Measurements from ENCODE around the gene CTNNA2. TPM values are rescaled to one million over a fixed set of nuclear protein-coding genes. Genes with fewer than 3 reads are reported as not detected.

CTNNA2 gene
- polyA plus RNA-seq, 4 donors, result 0.27 to 2.8 (median 1.3) TPM; not detected in 1

GRCh38 chr2:80324525-80324924 lies 811.7 kb downstream of the CTNNA2 start:
- Histone ChIP-seq H3K36me3 (ENCODE audit: control insufficient read depth in 3 of 3, insufficient read depth in 2 of 3, low read depth in 1 of 3, low read length in 3 of 3) (no peaks in the 10 kb centered on the region), H3K27ac (ENCODE audit: low read depth in 1 of 3, low read length in 2 of 3) (no peak overlapping the region), H3K9me3 (ENCODE audit: control insufficient read depth in 2 of 2, insufficient read depth in 1 of 2, low read depth in 1 of 2, low read length in 1 of 2) (no peaks in the 10 kb centered on the region), H3K4me3 (ENCODE audit: low read depth in 1 of 3, low read length in 3 of 3) (no peak overlapping the region), H3K27me3 (ENCODE audit: control insufficient read depth in 3 of 3, insufficient read depth in 3 of 3, low read length in 3 of 3) (peaks cover 4 to 33% (median 6%) of the 10 kb centered on the region in 3 donors), H3K4me1 (ENCODE audit: control insufficient read depth in 3 of 3, insufficient read depth in 2 of 3, low read depth in 1 of 3, low read length in 2 of 3) (no peaks in the 10 kb centered on the region)
- FAIRE-seq, result no peak
- 40 to 66% (median 45%) methylated on average over 3 of the region's 3 CpGs for WGBS, 3 donors
- DNase-seq, result no peak

GRCh38 chr2:80326214-80326613 lies 813.4 kb downstream of the CTNNA2 start:
- Histone ChIP-seq H3K4me1 (ENCODE audit: control insufficient read depth in 3 of 3, insufficient read depth in 2 of 3, low read depth in 1 of 3, low read length in 2 of 3) (no peaks in the 10 kb centered on the region), H3K27ac (ENCODE audit: low read depth in 1 of 3, low read length in 2 of 3) (no peak overlapping the region), H3K9me3 (ENCODE audit: control insufficient read depth in 2 of 2, insufficient read depth in 1 of 2, low read depth in 1 of 2, low read length in 1 of 2) (no peaks in the 10 kb centered on the region), H3K4me3 (ENCODE audit: low read depth in 1 of 3, low read length in 3 of 3) (no peak overlapping the region), H3K36me3 (ENCODE audit: control insufficient read depth in 3 of 3, insufficient read depth in 2 of 3, low read depth in 1 of 3, low read length in 3 of 3) (no peaks in the 10 kb centered on the region), H3K27me3 (ENCODE audit: control insufficient read depth in 3 of 3, insufficient read depth in 3 of 3, low read length in 3 of 3) (peaks cover 4 to 31% (median 6%) of the 10 kb centered on the region in 3 donors)
- DNase-seq (peak in 1 of 2 donors; percentile 20), FAIRE-seq (no peak)

- H3K36me3 ChIP-seq (ENCODE audit: control insufficient read depth in 3 of 3, insufficient read depth in 2 of 3, low read depth in 1 of 3, low read length in 3 of 3), result no peaks in the 10 kb centered on the region
- H3K27me3 ChIP-seq (ENCODE audit: control insufficient read depth in 3 of 3, insufficient read depth in 3 of 3, low read length in 3 of 3), result peaks cover 4 to 28% (median 6%) of the 10 kb centered on the region in 3 donors
- 42 to 73% (median 59%) methylated on average over 1 of the region's 1 CpG for WGBS, 3 donors
- no peak for FAIRE-seq
- no peaks in the 10 kb centered on the region for H3K4me1 ChIP-seq (ENCODE audit: control insufficient read depth in 3 of 3, insufficient read depth in 2 of 3, low read depth in 1 of 3, low read length in 2 of 3)
- H3K9me3 ChIP-seq (ENCODE audit: control insufficient read depth in 2 of 2, insufficient read depth in 1 of 2, low read depth in 1 of 2, low read length in 1 of 2), result no peaks in the 10 kb centered on the region
- H3K27ac ChIP-seq (ENCODE audit: low read depth in 1 of 3, low read length in 2 of 3), result no peak overlapping the region
- H3K4me3 ChIP-seq (ENCODE audit: low read depth in 1 of 3, low read length in 3 of 3), result no peak overlapping the region
- DNase-seq, result no peak
Measured at GRCh38 chr2:80326861-80327260, 814.0 kb downstream of the CTNNA2 start.

- H3K27me3 ChIP-seq (ENCODE audit: control insufficient read depth in 3 of 3, insufficient read depth in 3 of 3, low read length in 3 of 3), result peaks cover 0 to 17% (median 0%) of the 10 kb centered on the region in 3 donors
- WGBS, 3 donors, result 50 to 76% (median 56%) methylated on average over 1 of the region's 1 CpG
- no peaks in the 10 kb centered on the region for H3K36me3 ChIP-seq (ENCODE audit: control insufficient read depth in 3 of 3, insufficient read depth in 2 of 3, low read depth in 1 of 3, low read length in 3 of 3)
- no peaks in the 10 kb centered on the region for H3K4me1 ChIP-seq (ENCODE audit: control insufficient read depth in 3 of 3, insufficient read depth in 2 of 3, low read depth in 1 of 3, low read length in 2 of 3)
- no peak overlapping the region for H3K27ac ChIP-seq (ENCODE audit: low read depth in 1 of 3, low read length in 2 of 3)
- no peaks in the 10 kb centered on the region for H3K9me3 ChIP-seq (ENCODE audit: control insufficient read depth in 2 of 2, insufficient read depth in 1 of 2, low read depth in 1 of 2, low read length in 1 of 2)
- DNase-seq (no peak), FAIRE-seq (no peak)
- H3K4me3 ChIP-seq (ENCODE audit: low read depth in 1 of 3, low read length in 3 of 3), result no peak overlapping the region
Measured at GRCh38 chr2:80328159-80328571, 815.3 kb downstream of the CTNNA2 start.

DNA sequence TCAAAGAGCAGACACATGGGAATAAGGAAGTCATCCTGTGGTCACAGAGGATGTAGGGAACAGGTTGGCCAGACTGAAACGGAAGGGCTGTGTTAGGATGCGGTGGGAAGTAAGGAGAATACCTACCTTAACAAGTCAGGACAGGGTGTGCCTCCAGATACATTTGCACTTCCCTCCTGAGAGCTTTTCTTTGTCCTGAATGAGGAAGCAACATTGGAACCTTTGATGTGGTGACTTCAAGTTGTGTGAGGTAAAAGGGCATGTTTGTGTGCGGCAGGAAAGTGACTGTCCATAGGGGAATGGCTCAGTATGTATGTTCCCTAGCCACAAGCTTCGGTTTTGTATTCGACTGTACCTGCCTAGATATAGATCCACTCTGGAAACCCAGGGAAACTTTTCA lies 816.6 kb downstream of the CTNNA2 start:
- FAIRE-seq, result no peak
- H3K36me3 ChIP-seq (ENCODE audit: control insufficient read depth in 3 of 3, insufficient read depth in 2 of 3, low read depth in 1 of 3, low read length in 3 of 3), result no peaks in the 10 kb centered on the region
- peaks cover 0 to 9% (median 0%) of the 10 kb centered on the region in 3 donors for H3K27me3 ChIP-seq (ENCODE audit: control insufficient read depth in 3 of 3, insufficient read depth in 3 of 3, low read length in 3 of 3)
- no peak overlapping the region for H3K27ac ChIP-seq (ENCODE audit: low read depth in 1 of 3, low read length in 2 of 3)
- DNase-seq, result no peak
- 75 to 86% (median 81%) methylated on average over 5 of the region's 5 CpGs for WGBS, 3 donors
- H3K4me3 ChIP-seq (ENCODE audit: low read depth in 1 of 3, low read length in 3 of 3), result no peak overlapping the region
- H3K4me1 ChIP-seq (ENCODE audit: control insufficient read depth in 3 of 3, insufficient read depth in 2 of 3, low read depth in 1 of 3, low read length in 2 of 3), result no peaks in the 10 kb centered on the region
- no peaks in the 10 kb centered on the region for H3K9me3 ChIP-seq (ENCODE audit: control insufficient read depth in 2 of 2, insufficient read depth in 1 of 2, low read depth in 1 of 2, low read length in 1 of 2)

DNA sequence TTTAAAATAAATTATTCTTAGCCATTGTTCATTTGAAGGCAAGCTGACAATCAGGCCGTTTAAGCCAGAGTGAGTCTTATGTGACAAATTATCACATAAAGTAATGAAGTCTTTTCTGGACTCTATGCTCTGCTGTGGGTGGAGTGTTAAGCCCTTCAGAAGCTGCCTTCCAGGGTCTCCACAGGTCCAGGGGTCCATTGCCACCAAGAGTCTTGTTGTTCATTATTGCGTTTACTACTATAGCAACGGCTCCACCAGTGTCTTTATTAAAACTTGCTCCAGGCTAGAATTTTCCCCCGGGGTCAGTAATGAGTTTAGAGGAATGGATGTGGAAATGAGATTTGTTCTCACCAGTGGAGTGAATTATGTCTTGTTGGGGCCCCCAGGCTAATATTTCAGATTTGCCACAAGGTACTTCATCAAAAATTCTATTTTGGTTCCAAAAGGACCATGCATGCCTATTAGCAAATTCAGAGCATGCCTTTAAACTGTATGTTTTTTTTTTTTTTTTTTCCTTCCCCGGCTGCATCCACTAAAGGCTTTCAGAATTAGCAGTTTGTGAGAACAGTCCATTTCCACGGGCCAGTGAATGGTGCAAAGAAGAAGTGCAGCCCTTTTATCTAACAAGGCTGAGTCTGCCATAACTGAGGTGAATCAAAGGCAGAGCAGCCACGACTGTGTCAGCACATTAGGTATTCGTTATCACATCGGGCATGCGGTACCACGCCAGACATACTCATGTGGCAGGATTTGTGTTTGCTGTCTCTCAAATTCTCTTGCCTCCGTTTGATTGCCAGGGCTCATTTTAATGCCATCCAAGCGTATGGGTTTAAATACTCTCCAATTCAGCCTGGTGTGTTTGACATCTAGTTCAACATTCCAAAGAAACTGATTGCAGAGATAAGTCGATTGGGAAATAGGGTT lies 817.9 kb downstream of the CTNNA2 start:
- Histone ChIP-seq H3K9me3 (ENCODE audit: control insufficient read depth in 2 of 2, insufficient read depth in 1 of 2, low read depth in 1 of 2, low read length in 1 of 2) (no peaks in the 10 kb centered on the region), H3K4me1 (ENCODE audit: control insufficient read depth in 3 of 3, insufficient read depth in 2 of 3, low read depth in 1 of 3, low read length in 2 of 3) (no peaks in the 10 kb centered on the region), H3K27me3 (ENCODE audit: control insufficient read depth in 3 of 3, insufficient read depth in 3 of 3, low read length in 3 of 3) (peaks cover 0 to 3% (median 0%) of the 10 kb centered on the region in 3 donors), H3K36me3 (ENCODE audit: control insufficient read depth in 3 of 3, insufficient read depth in 2 of 3, low read depth in 1 of 3, low read length in 3 of 3) (no peaks in the 10 kb centered on the region), H3K4me3 (ENCODE audit: low read depth in 1 of 3, low read length in 3 of 3) (no peak overlapping the region), H3K27ac (ENCODE audit: low read depth in 1 of 3, low read length in 2 of 3) (no peak overlapping the region)
- WGBS, 3 donors, result 72 to 81% (median 78%) methylated on average over 14 of the region's 14 CpGs
- no peak for DNase-seq
- FAIRE-seq, result no peak

GRCh38 chr2:80333886-80334285 lies 821.0 kb downstream of the CTNNA2 start:
- H3K4me3 ChIP-seq (ENCODE audit: low read depth in 1 of 3, low read length in 3 of 3), result no peak overlapping the region
- no peak for FAIRE-seq
- H3K36me3 ChIP-seq (ENCODE audit: control insufficient read depth in 3 of 3, insufficient read depth in 2 of 3, low read depth in 1 of 3, low read length in 3 of 3), result no peaks in the 10 kb centered on the region
- 75 to 88% (median 87%) methylated on average over 5 of the region's 5 CpGs for WGBS, 3 donors
- no peaks in the 10 kb centered on the region for H3K4me1 ChIP-seq (ENCODE audit: control insufficient read depth in 3 of 3, insufficient read depth in 2 of 3, low read depth in 1 of 3, low read length in 2 of 3)
- H3K9me3 ChIP-seq (ENCODE audit: control insufficient read depth in 2 of 2, insufficient read depth in 1 of 2, low read depth in 1 of 2, low read length in 1 of 2), result no peaks in the 10 kb centered on the region
- no peak overlapping the region for H3K27ac ChIP-seq (ENCODE audit: low read depth in 1 of 3, low read length in 2 of 3)
- H3K27me3 ChIP-seq (ENCODE audit: control insufficient read depth in 3 of 3, insufficient read depth in 3 of 3, low read length in 3 of 3), result no peaks in the 10 kb centered on the region
- DNase-seq, result no peak

DNA sequence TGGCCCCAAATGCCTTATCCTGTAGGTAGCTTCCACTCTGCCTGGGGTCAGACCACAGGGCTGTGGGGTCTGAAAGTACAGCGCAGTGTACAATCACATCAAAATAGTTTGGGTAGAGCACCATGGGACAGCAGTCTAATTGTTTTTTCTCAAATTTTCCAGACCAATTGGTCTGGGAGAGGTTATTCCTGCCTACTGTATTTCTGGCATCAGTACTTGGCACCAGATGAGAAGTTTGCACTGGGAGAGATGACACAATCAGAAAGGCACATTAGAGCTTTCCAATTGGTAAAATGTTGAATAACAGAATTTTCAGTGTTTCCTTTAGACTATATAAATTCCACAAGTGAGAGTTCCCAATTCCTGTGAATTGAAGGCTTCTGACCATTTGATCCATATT lies 822.6 kb downstream of the CTNNA2 start:
- H3K36me3 ChIP-seq (ENCODE audit: control insufficient read depth in 3 of 3, insufficient read depth in 2 of 3, low read depth in 1 of 3, low read length in 3 of 3), result no peaks in the 10 kb centered on the region
- FAIRE-seq (no peak), DNase-seq (no peak)
- H3K27me3 ChIP-seq (ENCODE audit: control insufficient read depth in 3 of 3, insufficient read depth in 3 of 3, low read length in 3 of 3), result no peaks in the 10 kb centered on the region
- H3K4me3 ChIP-seq (ENCODE audit: low read depth in 1 of 3, low read length in 3 of 3), result no peak overlapping the region
- H3K9me3 ChIP-seq (ENCODE audit: control insufficient read depth in 2 of 2, insufficient read depth in 1 of 2, low read depth in 1 of 2, low read length in 1 of 2), result no peaks in the 10 kb centered on the region
- H3K4me1 ChIP-seq (ENCODE audit: control insufficient read depth in 3 of 3, insufficient read depth in 2 of 3, low read depth in 1 of 3, low read length in 2 of 3), result no peaks in the 10 kb centered on the region
- no peak overlapping the region for H3K27ac ChIP-seq (ENCODE audit: low read depth in 1 of 3, low read length in 2 of 3)
- WGBS, 3 donors, result 82 to 93% (median 92%) methylated on average over 1 of the region's 1 CpG

All from small intestine (tissue), 7 donors.